GM23338 (cell line): ENCODE measurements around the gene TDO2. TPM values are rescaled to one million over a fixed set of nuclear protein-coding genes. Genes with fewer than 3 reads are reported as not detected.

ENCODE experiments used
- ATAC-seq: fragments of 200-7000 bp; cut with Tn5 transposase; 3 replicates; pipeline ENCODE4 v1.9.1; 2020
- DNase-seq: peaks from one replicate; pipeline ENCODE4 v3.0.0-alpha.2; 2015; ENCODE audit warnings: low spot score
- H2AFZ ChIP-seq: fragments of 200-600 bp; sonication (generic); 2 replicates; pipeline ENCODE4 v1.8.0; 2016; ENCODE audit warnings: antibody characterized with exemption, mild to moderate bottlenecking, moderate library complexity
- H3F3A ChIP-seq: fragments of 200-600 bp; sonication (generic); replicated peaks from 2 replicates; pipeline ENCODE4 v1.8.0; 2017; ENCODE audit warnings: antibody characterized with exemption, mixed run types, low read depth
- H3K27ac ChIP-seq: fragments of 200-600 bp; sonication (generic); 2 replicates; pipeline ENCODE4 v1.6.1; 2016; ENCODE audit warnings: low read depth
- H3K27me3 ChIP-seq: fragments of 200-600 bp; sonication (generic); 2 replicates; pipeline ENCODE4 v1.8.0; 2016; ENCODE audit warnings: mild to moderate bottlenecking, mixed run types, moderate library complexity; ENCODE audit not compliant: insufficient read depth
- H3K36me3 ChIP-seq: fragments of 200-600 bp; sonication (generic); 2 replicates; pipeline ENCODE4 v1.8.0; 2016; ENCODE audit warnings: mild to moderate bottlenecking; ENCODE audit not compliant: insufficient read depth
- H3K4me1 ChIP-seq: fragments of 200-600 bp; sonication (generic); 2 replicates; pipeline ENCODE4 v1.8.0; 2016; ENCODE audit warnings: mild to moderate bottlenecking, moderate library complexity; ENCODE audit not compliant: insufficient read depth
- H3K4me2 ChIP-seq: fragments of 200-600 bp; sonication (generic); 2 replicates; pipeline ENCODE4 v1.7.1; 2017; ENCODE audit warnings: mixed run types
- H3K4me3 ChIP-seq: fragments of 200-600 bp; sonication (generic); 2 replicates; pipeline ENCODE4 v1.6.1; 2016; ENCODE audit warnings: mixed run types
- H3K79me2 ChIP-seq: fragments of 200-600 bp; sonication (generic); replicated peaks from 2 replicates; pipeline ENCODE4 v1.8.0; 2017; ENCODE audit warnings: mild to moderate bottlenecking; ENCODE audit not compliant: insufficient read depth
- H3K9me2 ChIP-seq: fragments of 200-600 bp; sonication (generic); 2 replicates; pipeline ENCODE4 v1.8.0; 2017; ENCODE audit not compliant: insufficient read depth
- H4K20me1 ChIP-seq: fragments of 200-600 bp; sonication (generic); replicated peaks from 2 replicates; pipeline ENCODE4 v1.8.0; 2017; ENCODE audit warnings: mild to moderate bottlenecking; ENCODE audit not compliant: insufficient read depth
- H3K27ac Mint-ChIP-seq: 2 replicates; pipeline ENCODE4 v1.8.0; 2020; ENCODE audit warnings: inconsistent platforms, mild to moderate bottlenecking, moderate library complexity, mixed read lengths
- H3K27me3 Mint-ChIP-seq: 3 replicates; pipeline ENCODE4 v1.8.0; 2022; ENCODE audit warnings: low read depth, mild to moderate bottlenecking, moderate library complexity, mixed read lengths, inconsistent platforms; ENCODE audit not compliant: insufficient read depth, poor library complexity
- H3K36me3 Mint-ChIP-seq: 3 replicates; pipeline ENCODE4 v1.8.0; 2021; ENCODE audit warnings: low read depth, mild to moderate bottlenecking, inconsistent platforms, moderate library complexity, mixed read lengths
- H3K4me1 Mint-ChIP-seq: 3 replicates; pipeline ENCODE4 v1.8.0; 2020; ENCODE audit warnings: mild to moderate bottlenecking, inconsistent platforms, mixed read lengths
- H3K4me3 Mint-ChIP-seq: 3 replicates; pipeline ENCODE4 v1.8.0; 2021; ENCODE audit warnings: moderate library complexity, mild to moderate bottlenecking, inconsistent platforms, mixed read lengths
- H3K9me3 Mint-ChIP-seq: 3 replicates; pipeline ENCODE4 v1.8.0; 2020; ENCODE audit warnings: moderate library complexity, mild to moderate bottlenecking, inconsistent platforms, mixed read lengths
- CREB1 ChIP-seq: fragments of 250-450 bp; sonication (Bioruptor Pico); IDR thresholded peaks from 2 replicates; pipeline ENCODE4 v1.5.0; 2020; ENCODE audit warnings: low read depth, mild to moderate bottlenecking, moderate library complexity
- CTCF ChIP-seq, 2 experiments: fragments of 200-600 bp in 1 of 2; sonication (generic) in 1 of 2; conservative IDR thresholded peaks; 2 replicates each; pipeline versions ENCODE4 v1.5.1 to v1.6.1; 2016 to 2017; ENCODE audit warnings: antibody characterized with exemption in 2 of 2, low read depth in 2 of 2, mild to moderate bottlenecking in 2 of 2, moderate library complexity in 1 of 2
- ETS1 ChIP-seq: IDR thresholded peaks from 2 replicates; pipeline ENCODE4 v1.6.1; 2016; ENCODE audit warnings: antibody characterized with exemption
- EZH2 ChIP-seq: fragments of 200-600 bp; sonication (generic); IDR thresholded peaks from one replicate; pipeline ENCODE4 v1.8.0; 2017; ENCODE audit warnings: antibody characterized with exemption, mild to moderate bottlenecking, low read depth; ENCODE audit not compliant: unreplicated experiment
- EZH2phosphoT487 ChIP-seq: fragments of 200-600 bp; sonication (generic); IDR thresholded peaks from one replicate; pipeline ENCODE4 v1.8.1; 2018; ENCODE audit warnings: antibody characterized with exemption; ENCODE audit not compliant: unreplicated experiment
- JUNB ChIP-seq: IDR thresholded peaks from one replicate; pipeline ENCODE4 v1.6.1; 2016; ENCODE audit warnings: antibody characterized with exemption; ENCODE audit not compliant: unreplicated experiment
- NANOG ChIP-seq: IDR thresholded peaks from 2 replicates; pipeline ENCODE4 v1.6.1; 2016; ENCODE audit warnings: antibody characterized with exemption, borderline replicate concordance
- POLR2AphosphoS5 ChIP-seq: IDR thresholded peaks from 2 replicates; pipeline ENCODE4 v1.6.1; 2016; ENCODE audit warnings: antibody characterized with exemption, low read depth
- REST ChIP-seq: IDR thresholded peaks from one replicate; pipeline ENCODE4 v1.6.1; 2018; ENCODE audit warnings: antibody characterized with exemption; ENCODE audit not compliant: unreplicated experiment
- STAT1 ChIP-seq: IDR thresholded peaks from one replicate; pipeline ENCODE4 v1.6.1; 2016; ENCODE audit warnings: antibody characterized with exemption; ENCODE audit not compliant: unreplicated experiment
- ZNF114 ChIP-seq: fragments of 250-450 bp; sonication (Bioruptor Pico); IDR thresholded peaks from 2 replicates; pipeline ENCODE4 v1.5.0; 2020; ENCODE audit warnings: mild to moderate bottlenecking, moderate library complexity
- ZNF331 ChIP-seq: fragments of 250-450 bp; sonication (Bioruptor Pico); IDR thresholded peaks from 2 replicates; pipeline ENCODE4 v1.5.0; 2020; ENCODE audit warnings: low read depth, mild to moderate bottlenecking, moderate library complexity
- ZNF462 ChIP-seq: fragments of 250-450 bp; sonication (Bioruptor Pico); IDR thresholded peaks from 2 replicates; pipeline ENCODE4 v1.5.0; 2020; ENCODE audit warnings: mild to moderate bottlenecking, moderate library complexity
- polyA plus RNA-seq: library from polyadenylated mRNA; unstranded; fragments of >200 nt; fragmentation: Nextera tagmentation; extraction: Ambion mirVana; gene quantifications from 2 replicates; pipeline ENCODE4 v1.2.1, GENCODE V29; 2016
- total RNA-seq: library from RNA; depleted of rRNA; stranded (reverse); fragments of >200 nt; shearing (Covaris generic); gene quantifications from 2 replicates; pipeline ENCODE4 v1.2.3, GENCODE V29; 2014

TDO2 gene
- total and polyA plus RNA-seq, 2 experiments from 2014 or later, result 0.10 TPM; not detected in 1

- ATAC-seq, result no peak
- H3K36me3 ChIP-seq, result no peaks in the 10 kb centered on the region
- H3K9me3 Mint-ChIP-seq, result no peaks in the 10 kb centered on the region
- no peak for TF ChIP-seq REST
- no peak for TF ChIP-seq EZH2
- TF ChIP-seq JUNB, result no peak
- TF ChIP-seq STAT1, result no peak
- no peak for TF ChIP-seq ETS1
- TF ChIP-seq POLR2AphosphoS5, result no peak
- TF ChIP-seq ZNF114 (CRISPR knock-in tag), result no peak
- no peak for TF ChIP-seq NANOG
- no peak for TF ChIP-seq EZH2phosphoT487
- TF ChIP-seq ZNF331 (CRISPR knock-in tag), result no peak
- no peak for TF ChIP-seq CREB1
- no peak for TF ChIP-seq ZNF462 (CRISPR knock-in tag)
- TF ChIP-seq CTCF (conservative IDR thresholded peaks at IDR 0.05; ENCODE audit: low read depth in 2 of 2), result no peak
- H3K4me1 ChIP-seq, result no peaks in the 10 kb centered on the region
- no peaks in the 10 kb centered on the region for H4K20me1 ChIP-seq
- H3K27me3 Mint-ChIP-seq, result no peaks in the 10 kb centered on the region
- no peak overlapping the region for H3K4me3 ChIP-seq
- DNase-seq, result no peak
- no peak overlapping the region for H3K27ac Mint-ChIP-seq
- H3K27ac ChIP-seq, result no peak overlapping the region
- no peak overlapping the region for H2AFZ ChIP-seq
- 0 out of 2 replicates have a peak, but pooled peaks cover 5% of the 10 kb centered on the region for H3K9me2 ChIP-seq
- H3F3A ChIP-seq, result no peaks in the 10 kb centered on the region
- no peaks in the 10 kb centered on the region for H3K27me3 ChIP-seq
- no peaks in the 10 kb centered on the region for H3K4me1 Mint-ChIP-seq
- H3K79me2 ChIP-seq, result no peaks in the 10 kb centered on the region
- no peaks in the 10 kb centered on the region for H3K36me3 Mint-ChIP-seq
- no peak overlapping the region for H3K4me2 ChIP-seq
- no peak overlapping the region for H3K4me3 Mint-ChIP-seq
Measured at GRCh38 chr4:155911905-155912304, 8.4 kb downstream of the TDO2 start.
